Esophagus mucosa (tissue), 1 donor: ENCODE data around the gene ZKSCAN5. TPM values are rescaled to one million over a fixed set of nuclear protein-coding genes. Genes with fewer than 3 reads are reported as not detected.
"Not testable (repeated sequence)": the region's sequence is repeated elsewhere in the genome, so short reads cannot be mapped to it uniquely, and the experiment has no call there.

Source experiments
- ATAC-seq: fragments of 200-7000 bp; cut with Tn5 transposase; one replicate; pipeline ENCODE4 v1.9.1; 2020
- total RNA-seq: library from RNA; stranded (reverse); gene quantifications from one replicate; pipeline ENCODE4 v1.2.4, GENCODE V29; 2023
- donor health status: DM: yes; HTN: yes; CAD: no.

ZKSCAN5 gene
- total RNA-seq, 1 donor from 2014 or later, result 3.3 TPM

DNA sequence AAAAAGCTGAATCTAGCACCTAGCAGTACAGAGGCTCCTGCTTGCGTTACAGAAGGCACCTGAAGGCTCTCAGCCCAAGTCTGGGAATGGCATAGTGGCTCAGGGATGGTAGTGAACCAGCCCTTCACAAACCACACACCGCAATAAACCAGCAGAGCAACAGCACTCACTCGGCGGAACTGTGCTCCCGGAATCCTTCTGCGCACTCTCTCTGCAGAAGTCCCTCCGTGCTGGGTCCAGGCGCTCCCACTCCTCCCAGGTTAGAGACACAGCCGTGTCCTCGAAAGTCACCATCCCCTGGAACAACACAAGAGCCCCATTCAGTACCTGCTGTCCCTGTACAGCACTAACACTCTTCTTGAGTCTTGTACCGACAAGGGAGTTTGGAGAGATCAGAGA is 5.9 kb upstream of the ZKSCAN5 start:
- ATAC-seq, result peak; percentile 7

DNA sequence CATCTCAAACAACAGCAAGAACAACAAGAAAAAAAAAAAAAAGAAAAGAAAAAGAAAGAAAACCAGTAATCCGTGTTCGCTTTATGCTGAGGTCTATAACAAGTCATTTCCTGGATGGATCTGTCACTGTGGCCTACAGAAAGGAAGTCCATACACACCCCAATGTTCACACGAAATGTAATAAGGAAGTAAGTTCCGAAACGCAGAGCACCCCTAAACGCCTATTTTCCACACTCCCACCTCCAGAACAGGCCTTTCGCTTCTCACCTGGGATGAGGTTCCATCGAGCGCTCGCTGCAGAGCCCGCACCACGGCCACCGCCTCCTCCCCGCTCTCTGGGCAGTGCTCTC is 5.1 kb upstream of the ZKSCAN5 start:
- ATAC-seq, result peak; percentile 61

DNA sequence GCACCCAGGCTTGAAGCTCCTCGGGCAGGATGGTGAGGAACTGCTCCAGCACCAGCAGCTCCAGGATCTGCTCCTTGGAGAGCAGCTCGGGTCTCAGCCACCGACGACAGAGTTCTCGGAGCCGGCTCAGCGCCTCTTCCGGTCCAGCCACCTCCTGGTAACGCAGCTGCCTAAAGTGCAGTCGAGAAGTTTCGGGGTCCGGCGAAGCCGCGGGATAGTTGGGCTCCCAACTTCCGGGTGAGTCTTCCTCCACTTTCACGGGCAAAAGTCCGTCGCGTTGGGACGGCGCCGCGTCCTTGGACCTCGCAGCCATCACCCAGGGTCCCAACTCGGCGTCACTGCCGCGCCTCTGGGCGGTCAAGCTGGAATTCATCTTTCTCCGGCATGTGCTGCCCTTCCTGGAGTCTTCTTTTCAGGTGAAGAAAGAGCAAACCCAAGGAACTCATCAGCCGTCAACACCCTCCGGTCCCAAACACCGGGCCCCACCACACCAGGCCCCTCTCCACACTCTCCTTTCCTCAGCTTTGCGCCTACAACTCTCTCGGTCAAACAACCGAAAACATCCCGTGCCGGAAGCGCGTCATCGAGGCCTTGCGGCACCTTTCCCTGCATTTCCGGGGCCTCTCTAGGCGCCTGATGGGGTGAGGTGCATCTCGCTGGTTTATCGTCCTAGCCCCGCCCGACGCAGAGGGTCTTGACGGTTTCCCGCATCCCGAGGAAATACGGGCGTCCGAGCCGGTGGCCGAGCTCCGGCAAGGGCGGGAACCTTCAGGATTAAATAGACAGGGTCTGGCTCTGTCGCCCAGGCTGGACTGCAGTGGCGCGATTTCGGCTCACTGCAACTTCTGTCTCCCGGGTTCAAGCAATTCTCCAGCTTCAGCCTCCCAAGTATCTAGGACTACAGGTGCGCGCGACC is 4.5 kb upstream of the ZKSCAN5 start, which contains the start of gene ZNF394:
ZNF394 (minus strand) TSS at position 561 of the 916 bp plus-strand sequence; CDS start at position 373, 188 bp downstream.
- ATAC-seq, result peak; percentile 63

DNA sequence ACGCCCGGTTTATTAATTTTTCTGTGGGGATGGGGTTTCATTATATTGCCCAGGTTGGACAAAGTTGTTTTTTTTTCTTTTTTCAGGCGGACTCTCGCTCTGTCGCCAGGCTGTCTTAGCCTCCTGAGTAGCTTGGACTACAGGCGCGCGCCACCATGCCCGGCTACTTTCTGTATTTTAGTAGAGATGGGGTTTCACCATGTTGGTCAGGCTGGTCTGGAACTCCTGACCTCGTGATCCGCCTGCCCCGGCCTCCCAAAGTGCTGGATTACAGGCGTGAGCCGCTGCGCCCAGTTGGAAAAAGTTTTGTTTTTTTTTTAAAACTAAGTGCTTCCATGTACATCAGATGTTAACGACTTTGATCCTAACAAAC is 3.8 kb upstream of the ZKSCAN5 start:
- no peak for ATAC-seq

DNA sequence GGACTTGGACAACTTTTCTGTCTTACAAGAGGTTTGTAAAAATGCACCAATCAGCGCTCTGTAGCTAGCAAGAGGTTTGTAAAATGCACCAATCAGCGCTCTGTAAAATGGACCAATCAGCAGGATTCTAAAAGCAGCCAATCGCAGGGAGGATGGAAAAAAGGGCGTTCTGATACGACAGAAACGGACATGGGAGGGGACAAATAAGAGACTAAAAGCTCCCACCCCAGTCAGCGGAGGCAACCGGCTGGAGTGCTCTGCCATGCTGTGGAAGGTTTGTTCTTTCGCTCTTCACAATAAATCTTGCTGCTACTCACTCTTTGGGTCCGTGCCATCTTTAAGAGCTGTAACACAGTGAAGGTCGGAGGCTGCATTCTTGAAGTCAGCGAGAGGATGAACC is 3.2 kb upstream of the ZKSCAN5 start:
- not testable (repeated sequence) for ATAC-seq

DNA sequence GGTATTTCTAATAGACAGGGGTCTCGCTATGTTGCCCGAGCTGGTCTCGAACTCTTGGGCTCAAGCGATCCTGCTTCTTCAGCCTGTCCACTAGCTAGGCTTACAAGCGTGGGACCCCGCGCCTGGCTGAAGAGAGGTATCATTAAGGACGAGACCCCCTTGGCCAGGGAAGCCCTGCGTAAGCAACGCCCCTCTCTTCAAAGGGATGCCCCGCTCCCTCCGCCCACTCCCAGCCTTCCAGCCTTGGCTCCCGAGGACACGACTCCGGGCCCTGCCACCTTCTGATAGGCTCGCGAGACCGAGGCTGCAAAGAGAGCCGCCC is 220 bp upstream of the ZKSCAN5 start:
- peak; percentile 93 for ATAC-seq

DNA sequence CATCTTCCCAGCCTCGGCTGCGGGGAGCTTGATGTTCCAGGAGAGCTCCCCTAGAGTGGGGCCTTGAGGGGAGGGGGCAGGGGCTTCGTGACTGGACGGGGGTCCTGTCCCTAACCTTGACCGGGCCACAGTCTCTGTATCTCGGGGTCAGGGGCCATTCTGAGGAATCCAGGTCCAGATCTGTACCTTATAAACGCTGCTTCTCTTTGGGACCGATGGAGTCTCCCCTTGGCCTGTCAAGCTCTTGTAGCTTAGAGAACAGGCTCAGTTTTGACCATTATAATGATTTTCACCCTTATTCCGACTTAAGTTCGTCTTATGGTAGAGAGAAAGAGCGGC is 831 bp downstream of the ZKSCAN5 start:
- ATAC-seq, result no peak

DNA sequence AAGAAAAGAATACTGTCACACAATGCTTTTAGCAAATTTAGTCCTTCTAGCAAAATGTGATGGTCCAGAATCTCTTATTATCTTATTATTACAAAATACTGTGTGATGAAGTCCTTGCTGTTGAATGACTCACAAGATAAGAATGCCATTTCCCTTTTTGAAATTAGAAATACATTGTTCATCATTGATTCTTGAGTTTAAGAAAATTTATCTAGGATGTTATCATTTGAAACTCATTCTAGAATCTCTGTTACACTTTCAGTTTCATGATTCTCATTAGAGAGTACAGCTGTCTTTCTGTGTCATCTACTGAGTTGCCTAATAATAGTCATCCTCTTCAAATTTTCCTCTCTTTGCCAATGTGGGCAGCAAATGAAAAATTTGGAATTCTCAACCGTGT is 9.6 kb downstream of the ZKSCAN5 start:
- no peak for ATAC-seq

DNA sequence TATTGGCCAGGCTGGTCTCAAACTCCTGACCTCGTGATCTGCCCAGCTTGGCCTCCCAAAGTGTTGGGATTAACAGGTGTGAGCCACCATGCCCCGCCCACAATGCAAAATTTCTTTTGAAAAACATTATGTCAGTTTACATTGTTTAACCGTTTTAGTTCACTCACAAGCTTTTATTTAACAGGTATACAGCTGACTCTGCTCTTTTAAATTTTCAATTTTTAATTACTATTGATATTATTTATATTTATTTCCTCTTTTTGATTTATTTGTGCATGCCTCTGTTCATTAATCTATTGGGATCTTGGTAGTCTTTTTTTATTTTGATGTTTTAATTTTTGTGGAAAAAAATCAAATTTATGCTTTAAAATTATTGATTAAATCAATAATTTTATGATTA is 16.9 kb downstream of the ZKSCAN5 start:
- ATAC-seq, result no peak

DNA sequence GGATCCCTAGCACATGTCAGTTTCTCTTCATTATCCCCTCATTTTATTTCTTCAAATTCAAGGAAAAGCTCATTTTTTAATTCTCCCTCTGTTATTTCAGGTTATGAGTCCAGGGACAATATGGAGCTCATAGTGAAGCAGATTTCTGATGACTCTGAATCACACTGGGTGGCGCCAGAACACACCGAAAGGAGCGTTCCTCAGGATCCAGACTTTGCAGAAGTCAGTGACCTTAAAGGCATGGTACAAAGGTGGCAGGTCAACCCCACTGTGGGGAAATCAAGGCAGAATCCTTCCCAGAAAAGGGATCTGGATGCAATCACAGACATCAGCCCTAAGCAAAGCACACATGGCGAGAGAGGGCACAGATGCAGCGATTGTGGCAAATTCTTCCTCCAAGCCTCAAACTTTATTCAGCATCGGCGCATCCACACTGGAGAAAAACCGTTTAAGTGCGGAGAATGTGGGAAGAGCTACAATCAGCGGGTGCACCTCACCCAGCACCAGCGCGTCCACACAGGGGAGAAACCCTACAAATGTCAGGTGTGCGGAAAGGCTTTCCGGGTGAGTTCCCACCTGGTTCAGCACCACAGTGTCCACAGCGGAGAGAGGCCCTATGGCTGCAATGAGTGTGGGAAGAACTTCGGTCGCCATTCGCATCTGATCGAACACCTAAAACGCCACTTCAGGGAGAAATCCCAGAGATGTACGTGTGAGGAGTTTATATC is 21.4 kb downstream of the ZKSCAN5 start:
- ATAC-seq, result peak; percentile 66

DNA sequence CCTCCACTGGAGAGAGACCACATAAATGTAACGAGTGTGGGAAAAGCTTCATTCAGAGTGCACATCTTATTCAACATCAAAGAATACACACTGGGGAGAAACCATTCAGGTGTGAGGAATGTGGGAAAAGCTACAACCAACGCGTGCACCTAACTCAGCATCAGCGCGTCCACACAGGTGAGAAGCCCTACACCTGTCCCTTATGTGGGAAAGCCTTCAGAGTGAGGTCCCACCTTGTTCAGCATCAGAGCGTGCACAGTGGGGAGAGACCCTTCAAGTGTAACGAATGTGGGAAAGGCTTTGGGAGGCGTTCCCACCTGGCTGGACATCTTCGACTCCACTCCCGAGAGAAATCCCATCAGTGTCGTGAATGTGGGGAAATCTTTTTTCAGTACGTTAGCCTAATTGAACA is 26.9 kb downstream of the ZKSCAN5 start:
- ATAC-seq, result no peak

DNA sequence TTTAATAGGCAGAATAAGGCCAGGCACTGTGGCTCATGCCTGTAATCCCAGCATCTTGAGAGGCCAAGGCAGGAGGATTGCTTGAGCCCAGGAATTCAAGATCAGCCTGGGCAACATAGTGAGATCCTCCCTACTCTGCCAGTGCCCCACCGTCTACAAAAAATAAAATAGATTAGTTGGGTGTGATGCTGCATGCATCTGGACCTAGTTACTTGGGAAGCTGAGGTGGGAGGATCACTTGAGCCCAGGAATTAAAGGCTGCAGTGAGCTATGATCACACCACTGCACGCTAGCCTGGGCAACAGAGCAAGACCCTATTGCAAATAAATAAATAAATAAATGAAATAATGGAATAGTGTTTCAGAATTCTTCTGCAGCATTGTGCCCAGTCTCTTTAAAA is 31.2 kb downstream of the ZKSCAN5 start:
- no peak for ATAC-seq

DNA sequence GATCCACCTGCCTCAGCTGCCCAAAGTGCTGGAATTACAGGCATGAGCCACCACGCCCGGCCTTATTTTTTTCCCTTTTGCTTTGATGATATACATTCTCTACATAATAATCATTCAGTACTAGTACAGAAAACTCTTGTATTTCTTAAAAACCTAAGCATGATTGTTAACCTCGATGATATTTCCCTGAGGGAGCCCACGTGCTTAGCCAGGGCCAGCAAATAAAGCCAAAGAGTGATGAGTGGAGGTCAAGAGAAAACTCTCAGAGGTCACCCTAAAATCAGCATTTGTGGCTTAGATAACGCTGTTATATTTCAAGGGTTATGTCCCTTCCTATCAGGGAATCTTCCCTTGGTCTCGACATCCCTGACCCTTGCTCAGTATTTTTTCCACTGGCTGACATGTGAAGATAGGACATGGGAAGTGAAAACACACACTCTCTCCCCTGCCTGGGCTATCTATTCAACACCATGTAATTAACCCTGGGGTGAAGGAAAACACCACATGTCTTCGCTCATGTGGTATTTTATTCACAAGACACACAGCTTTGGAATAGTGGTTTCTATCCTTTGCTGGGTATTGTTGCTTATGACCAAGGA is 34.9 kb downstream of the ZKSCAN5 start:
- no peak for ATAC-seq

DNA sequence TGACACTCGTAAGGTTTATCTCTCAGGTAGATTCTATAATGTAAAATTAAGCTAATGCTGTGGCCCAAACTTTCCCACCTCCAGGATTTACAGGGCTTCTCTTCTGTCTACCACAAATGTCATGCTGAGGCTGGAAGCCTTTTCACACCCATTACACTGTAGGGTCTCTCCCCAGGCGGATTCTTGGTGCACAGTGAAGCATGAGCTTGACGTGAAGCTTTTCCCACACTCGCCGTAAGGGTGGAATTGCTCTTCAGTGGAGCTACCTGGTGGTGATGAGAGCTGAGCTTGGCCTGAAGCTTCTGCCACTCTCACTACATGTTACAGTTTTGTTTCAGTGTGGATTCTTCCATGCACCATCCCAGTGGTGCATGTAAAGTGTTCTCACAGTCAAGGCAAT is 36.1 kb downstream of the ZKSCAN5 start:
- no peak for ATAC-seq

DNA sequence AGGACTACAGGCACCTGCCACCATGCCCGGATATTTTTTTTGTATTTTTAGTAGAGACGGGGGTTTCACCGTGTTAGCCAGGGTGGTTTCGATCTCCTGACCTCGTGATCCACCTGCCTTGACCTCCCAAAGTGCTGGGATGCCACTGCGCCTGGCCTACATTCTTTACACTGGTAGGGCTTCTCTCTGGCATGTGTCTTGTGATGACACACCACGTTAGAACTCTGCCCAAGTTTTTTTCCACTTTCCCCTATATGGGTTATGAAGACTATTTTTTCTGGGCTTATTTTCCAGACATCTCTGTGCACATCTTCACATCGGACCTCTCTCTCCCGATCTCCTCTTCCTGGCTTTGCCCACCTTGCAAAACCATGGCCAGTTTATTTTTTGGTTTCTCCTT is 36.8 kb downstream of the ZKSCAN5 start:
- no peak for ATAC-seq

DNA sequence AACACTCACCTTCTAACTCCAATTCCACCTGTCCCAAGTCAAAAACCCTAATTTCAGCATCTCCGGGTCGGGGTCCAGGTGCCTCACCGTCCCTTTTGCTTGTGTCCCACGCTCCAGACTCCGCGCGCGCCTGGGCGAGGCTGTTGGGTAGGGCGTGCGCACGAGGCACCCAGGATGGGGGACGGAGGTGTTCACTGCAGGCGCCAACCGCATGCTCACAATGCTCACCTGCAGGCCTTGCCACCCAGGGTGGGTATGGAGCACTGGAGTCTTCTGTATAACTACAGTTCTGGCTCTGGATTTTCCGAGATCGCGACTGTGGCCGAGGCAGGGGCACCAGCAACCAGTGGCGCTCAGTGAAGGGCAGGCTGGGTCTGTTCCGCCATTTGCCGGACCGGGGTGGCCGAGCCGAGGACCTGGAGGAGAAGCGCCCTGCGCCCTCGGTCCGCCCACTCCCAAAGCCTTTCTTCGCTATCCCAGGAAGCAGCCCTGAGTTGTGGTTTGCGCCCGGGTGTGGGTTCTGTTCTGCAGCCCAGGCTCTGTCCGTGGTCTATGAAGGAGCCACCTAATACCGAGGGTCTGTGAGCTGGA is 38.7 kb downstream of the ZKSCAN5 start:
- peak; percentile 22 for ATAC-seq

DNA sequence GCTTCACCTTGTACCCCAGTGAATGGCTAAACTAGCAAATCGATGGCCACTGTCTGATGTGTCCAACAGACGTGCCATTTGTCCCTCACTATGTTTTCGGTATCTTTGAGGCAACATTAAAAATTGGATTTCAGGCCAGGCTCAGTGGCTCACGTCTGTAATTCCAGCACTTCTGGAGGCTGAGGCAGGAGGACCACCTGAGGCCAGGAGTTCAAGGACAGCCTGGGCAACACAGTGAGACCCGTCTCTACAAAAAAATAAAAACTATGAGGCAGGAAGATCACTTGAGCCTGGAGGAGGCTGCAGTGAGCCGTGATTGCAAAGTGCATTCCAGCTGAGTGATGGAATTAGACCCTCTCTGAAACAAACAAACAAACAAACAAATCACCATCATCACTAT is 39.5 kb downstream of the ZKSCAN5 start:
- no peak for ATAC-seq

DNA sequence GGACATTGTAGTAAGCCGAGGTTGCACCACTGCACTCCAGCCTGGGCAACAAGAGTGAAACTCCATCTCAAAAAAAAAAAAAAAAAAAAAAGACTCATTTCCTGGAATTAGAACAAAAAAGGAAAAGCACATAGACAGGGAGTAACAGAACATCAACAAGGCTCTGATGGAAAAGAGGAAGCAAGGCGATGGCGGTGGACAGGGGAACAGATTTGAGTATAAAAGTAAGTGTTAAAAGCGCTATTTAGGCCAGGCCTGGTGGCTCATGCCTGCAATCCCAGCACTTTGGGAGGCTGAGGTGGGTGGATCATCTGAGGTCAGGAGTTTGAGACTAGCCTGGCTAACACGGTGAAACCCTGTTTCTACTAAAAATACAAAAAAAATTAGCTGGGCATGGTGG is 40.8 kb downstream of the ZKSCAN5 start:
- ATAC-seq, result not testable (repeated sequence)

DNA sequence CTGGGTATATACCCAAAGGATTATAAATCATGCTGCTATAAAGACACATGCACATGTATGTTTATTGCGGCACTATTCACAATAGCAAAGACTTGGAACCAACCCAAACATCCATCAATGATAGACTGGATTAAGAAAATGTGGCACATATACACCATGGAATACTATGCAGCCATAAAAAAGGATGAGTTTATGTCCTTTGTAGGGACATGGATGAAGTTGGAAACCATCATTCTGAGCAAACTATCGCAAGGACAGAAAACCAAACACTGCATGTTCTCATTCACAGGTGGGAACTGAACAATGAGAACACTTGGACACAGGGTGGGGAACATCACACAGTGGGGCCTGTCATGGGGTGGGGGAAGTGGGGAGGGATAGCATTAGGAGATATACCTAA is 45.1 kb downstream of the ZKSCAN5 start:
- not testable (repeated sequence) for ATAC-seq

DNA sequence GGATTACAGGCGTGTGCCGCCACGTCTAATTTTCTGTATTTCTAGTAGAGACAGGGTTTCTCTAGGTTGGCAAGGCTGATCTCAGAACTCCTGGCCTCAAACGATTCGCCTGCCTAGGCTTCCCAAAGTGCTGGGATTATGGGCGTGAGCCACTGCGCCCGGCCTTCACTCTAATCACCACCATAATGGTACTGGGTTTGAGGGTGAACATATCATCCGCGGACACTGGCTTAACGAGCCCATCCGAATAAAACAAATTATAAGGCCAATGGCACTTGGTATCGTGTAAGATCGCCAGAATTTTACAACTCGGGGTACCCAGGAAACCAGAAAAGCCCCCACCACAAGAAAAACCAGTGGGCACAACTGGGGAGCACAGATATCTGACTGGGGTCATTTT is 46.9 kb downstream of the ZKSCAN5 start:
- peak; percentile 21 for ATAC-seq

DNA sequence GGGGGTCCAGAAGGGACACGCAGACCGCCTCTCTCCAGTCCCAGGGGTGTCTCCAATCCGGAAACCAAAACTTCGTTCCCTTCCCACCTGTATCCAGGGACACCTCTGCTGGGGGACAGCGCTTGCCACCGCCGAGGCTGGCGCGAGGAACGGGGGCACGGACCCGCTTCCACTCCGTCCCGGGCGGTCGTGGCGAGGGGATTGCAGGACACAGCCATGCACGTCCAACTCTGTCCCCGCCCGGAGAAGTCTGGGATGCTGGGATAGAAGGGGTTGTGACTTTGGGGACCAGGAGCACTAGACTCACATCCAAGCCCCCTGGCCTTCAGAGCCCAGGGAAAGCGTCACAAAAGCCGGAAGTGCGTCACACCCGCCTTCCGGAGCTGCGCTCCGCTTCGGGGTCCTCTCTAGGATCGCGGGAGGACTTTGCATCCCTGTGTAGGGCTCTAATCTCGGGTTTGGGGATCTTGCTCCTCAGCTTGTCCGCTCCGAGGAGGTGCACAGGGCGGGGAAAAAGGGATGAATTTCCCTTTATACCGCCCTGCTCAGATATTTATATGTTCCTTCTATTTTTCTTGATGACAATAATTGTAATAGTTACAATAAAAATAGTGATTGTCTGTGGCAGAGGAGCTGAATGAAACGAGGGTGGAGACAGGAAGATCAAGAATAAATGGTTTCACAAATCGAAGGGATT is 47.5 kb downstream of the ZKSCAN5 start, which contains the start of gene FAM200A:
FAM200A (minus strand) TSS at position 348 of the 697 bp plus-strand sequence. CDS start 3,707 bp downstream, outside the sequence.
- peak; percentile 91 for ATAC-seq

DNA sequence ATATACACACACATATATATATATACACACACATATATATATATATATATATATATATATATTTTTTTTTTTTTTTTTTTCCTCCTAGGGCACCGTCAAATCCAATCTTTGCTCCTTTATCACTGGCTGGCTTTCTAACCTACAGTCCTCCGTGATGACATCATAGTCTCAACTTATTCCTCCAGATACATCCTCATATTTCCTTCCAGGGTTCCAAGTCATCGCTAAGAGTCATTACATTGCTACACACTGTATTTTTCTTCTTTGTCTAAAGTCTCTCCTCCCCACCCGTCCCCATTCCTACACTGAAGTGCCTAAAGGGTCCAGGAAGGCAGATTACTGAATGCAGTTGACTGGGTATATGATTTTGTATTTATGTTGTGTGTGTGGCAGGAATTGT is 48.6 kb downstream of the ZKSCAN5 start:
- ATAC-seq, result no peak

DNA sequence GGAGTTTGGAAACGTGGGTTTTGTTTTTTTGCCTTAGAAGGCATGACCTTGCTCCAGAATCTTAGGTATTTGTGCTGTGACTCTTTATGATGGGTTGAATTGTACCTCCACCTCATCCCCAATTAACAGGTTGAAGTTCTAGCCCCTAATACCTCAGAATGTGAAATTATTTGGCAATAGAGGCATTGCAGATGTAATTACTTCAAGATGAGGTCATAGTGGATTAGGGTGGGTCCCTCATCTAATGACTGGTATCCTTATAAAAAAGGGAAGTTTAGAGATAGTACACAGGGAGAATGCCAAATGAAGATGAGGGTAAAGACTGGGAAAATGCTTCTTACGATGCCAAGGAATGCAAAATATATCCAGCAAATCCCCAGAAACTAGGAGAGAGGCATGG is 50.5 kb downstream of the ZKSCAN5 start:
- ATAC-seq, result no peak
